Occipital lobe (tissue), 2 donors: ENCODE measurements around the gene MEMO1. TPM values are rescaled to one million over a fixed set of nuclear protein-coding genes. Genes with fewer than 3 reads are reported as not detected.
"Not testable (repeated sequence)": the region's sequence is repeated elsewhere in the genome, so short reads cannot be mapped to it uniquely, and the experiment has no call there.

Experiments used
- DNase-seq: peaks from one replicate; lab custom pipeline; 2025; lab: John Stamatoyannopoulos, UW
- total RNA-seq: library from RNA; depleted of rRNA; stranded (reverse); fragments of >200 nt; gene quantifications from one replicate; pipeline ENCODE4 v1.2.3, GENCODE V29; 2014

Gene MEMO1
- total RNA-seq, 1 donor from 2014 or later = 79.1 TPM

GRCh38 chr2:31958140-31958717 is 52.6 kb downstream of the MEMO1 start:
- no peak for DNase-seq

GRCh38 chr2:31957354-31958139 is 53.3 kb downstream of the MEMO1 start:
- DNase-seq = no peak

- not testable (repeated sequence) for DNase-seq
Measured at GRCh38 chr2:31956934-31957333, 53.9 kb downstream of the MEMO1 start.

- no peak for DNase-seq
Measured at GRCh38 chr2:31956312-31956711, 54.5 kb downstream of the MEMO1 start.

- not testable (repeated sequence) for DNase-seq
Measured at GRCh38 chr2:31953095-31953494, 57.7 kb downstream of the MEMO1 start.

- no peak for DNase-seq
Measured at GRCh38 chr2:31950946-31951562, 59.8 kb downstream of the MEMO1 start.

GRCh38 chr2:31947871-31948270 is 62.9 kb downstream of the MEMO1 start:
- DNase-seq = no peak

GRCh38 chr2:31946838-31947237 is 64.0 kb downstream of the MEMO1 start:
- no peak for DNase-seq

- no peak for DNase-seq
Measured at GRCh38 chr2:31945572-31945935, 65.3 kb downstream of the MEMO1 start.

- DNase-seq = no peak
Measured at GRCh38 chr2:31944828-31945571, 65.8 kb downstream of the MEMO1 start.

- DNase-seq = no peak
Measured at GRCh38 chr2:31943636-31944225, 67.1 kb downstream of the MEMO1 start.

- no peak for DNase-seq
Measured at GRCh38 chr2:31940920-31941319, 69.9 kb downstream of the MEMO1 start.

GRCh38 chr2:31937741-31938140 is 73.1 kb downstream of the MEMO1 start:
- DNase-seq = no peak

GRCh38 chr2:31935370-31935769 is 75.4 kb downstream of the MEMO1 start:
- no peak for DNase-seq

- no peak for DNase-seq
Measured at GRCh38 chr2:31933066-31933465, 77.7 kb downstream of the MEMO1 start.

GRCh38 chr2:31932589-31932988 is 78.2 kb downstream of the MEMO1 start:
- DNase-seq = no peak

GRCh38 chr2:31931916-31932315 is 78.9 kb downstream of the MEMO1 start:
- DNase-seq = no peak

- no peak for DNase-seq
Measured at GRCh38 chr2:31925517-31925916, 85.3 kb downstream of the MEMO1 start.

GRCh38 chr2:31923662-31924061 is 87.1 kb downstream of the MEMO1 start:
- no peak for DNase-seq

GRCh38 chr2:31922542-31923408 is 88.0 kb downstream of the MEMO1 start:
- DNase-seq = no peak

- no peak for DNase-seq
Measured at GRCh38 chr2:31920962-31921361, 89.8 kb downstream of the MEMO1 start.
